K562 (cell line): Measurements from ENCODE around the gene WDR46. TPM values are rescaled to one million over a fixed set of nuclear protein-coding genes. Genes with fewer than 3 reads are reported as not detected.

Source experiments
- ATAC-seq: fragments of 200-7000 bp; cut with Tn5 transposase; 3 replicates; pipeline ENCODE4 v1.9.1; 2020; ENCODE audit warnings: moderate library complexity
- BruUV-seq: library from RNA; stranded (reverse); fragments of 400-500 nt; replicated peaks from 2 replicates; lab custom pipeline; 2021; lab: Mats Ljungman, UMichigan
- CTCF ChIA-PET: fragments of 300-600 bp; formaldehyde crosslinking; extraction: SDS; loops from one replicate; lab custom pipeline; 2021; ENCODE audit warnings: low intra/inter-chr PET ratio; lab: Yijun Ruan, JAX
- POLR2A ChIA-PET: fragments of 300-600, 350-650 bp; sonication (Branson Sonifier 250); formaldehyde crosslinking; extraction: SDS; loops from one replicate; lab custom pipeline; 2021; ENCODE audit warnings: antibody characterized with exemption, inconsistent platforms; lab: Yijun Ruan, JAX
- DNase-seq, 4 experiments: peaks; one replicate each; pipeline versions ENCODE4 v3.0.0 to v3.0.0-alpha.2; 2011 to 2018; ENCODE audit warnings: low spot score in 3 of 4, mixed read lengths in 3 of 4; ENCODE audit errors: extremely low read depth in 1 of 4
- FAIRE-seq: peaks from 2 replicates; lab custom pipeline; 2011; peaks lifted over from hg19 to GRCh38; lab: Jason Lieb, UNC
- H2AFZ ChIP-seq: 2 replicates; pipeline ENCODE4 v1.6.0; 2011; ENCODE audit warnings: low read depth, low read length, control low read depth, inconsistent platforms
- H3K27ac ChIP-seq: fragments of 200-600 bp; 3 replicates; pipeline ENCODE4 v1.8.0; 2011; ENCODE audit warnings: low read depth, mild to moderate bottlenecking, control low read depth, inconsistent platforms, low read length, moderate library complexity, mixed read lengths; ENCODE audit errors: extremely low read depth
- H3K27me3 ChIP-seq, 2 experiments: fragments of 300-600 bp in 1 of 2; 2 replicates in 1 of 2; 3 replicates in 1 of 2; pipeline versions ENCODE4 v1.6.0 to v1.8.0; 2011; ENCODE audit warnings: inconsistent platforms in 2 of 2, low read length in 2 of 2, mild to moderate bottlenecking in 1 of 2, mixed read lengths in 1 of 2, moderate library complexity in 1 of 2; ENCODE audit not compliant: control insufficient read depth in 2 of 2, insufficient read depth in 2 of 2
- H3K36me3 ChIP-seq: fragments of 300-600 bp; 3 replicates; pipeline ENCODE4 v1.8.0; 2011; ENCODE audit warnings: mild to moderate bottlenecking, low read length, inconsistent platforms; ENCODE audit not compliant: control insufficient read depth, insufficient read depth
- H3K4me1 ChIP-seq, 2 experiments: fragments of 200-600 bp in 1 of 2; replicated peaks in 1 of 2; 2 replicates in 1 of 2; 3 replicates in 1 of 2; pipeline versions ENCODE4 v1.5.1 to v1.8.0; 2011; ENCODE audit warnings: inconsistent platforms in 2 of 2, low read length in 2 of 2, mild to moderate bottlenecking in 1 of 2, mixed read lengths in 1 of 2, moderate library complexity in 1 of 2; ENCODE audit not compliant: control insufficient read depth in 2 of 2, insufficient read depth in 2 of 2
- H3K4me2 ChIP-seq: 2 replicates; pipeline ENCODE4 v1.6.1; 2011; ENCODE audit warnings: low read length, control low read depth, inconsistent platforms, mixed read lengths; ENCODE audit not compliant: insufficient read depth
- H3K4me3 ChIP-seq: fragments of 200-600 bp; sonication (generic), shearing (Covaris generic); 2 replicates; pipeline ENCODE4 v1.5.1; 2016; ENCODE audit warnings: control low read depth, inconsistent platforms
- H3K79me2 ChIP-seq: fragments of 200-600 bp; 3 replicates; pipeline ENCODE4 v1.8.0; 2011; ENCODE audit warnings: low read length, inconsistent platforms; ENCODE audit not compliant: control insufficient read depth, insufficient read depth
- H3K9ac ChIP-seq, 2 experiments: 2 replicates each; pipeline versions ENCODE4 v1.6.0 to v1.6.1; 2011; ENCODE audit warnings: low read depth in 2 of 2, low read length in 2 of 2, control low read depth in 1 of 2, inconsistent platforms in 1 of 2, mild to moderate bottlenecking in 1 of 2, mixed read lengths in 1 of 2; ENCODE audit not compliant: insufficient read depth in 1 of 2
- H3K9me1 ChIP-seq: one replicate; pipeline ENCODE4 v1.6.0; 2011; ENCODE audit warnings: inconsistent platforms, mild to moderate bottlenecking, low read length, moderate library complexity; ENCODE audit not compliant: control insufficient read depth, insufficient read depth
- H3K9me3 ChIP-seq: replicated peaks from 2 replicates; pipeline ENCODE4 v1.5.1; 2011; ENCODE audit warnings: low read depth, low read length, inconsistent platforms; ENCODE audit not compliant: control insufficient read depth, insufficient read depth
- H4K20me1 ChIP-seq: replicated peaks from 2 replicates; pipeline ENCODE4 v1.6.1; 2011; ENCODE audit warnings: low read length, inconsistent platforms, mixed read lengths; ENCODE audit not compliant: control insufficient read depth, insufficient read depth
- ESRRB ChIP-seq: fragments of 250-450 bp; sonication (Bioruptor Pico); IDR thresholded peaks from 2 replicates; pipeline ENCODE4 v1.5.0; 2020; ENCODE audit warnings: mild to moderate bottlenecking, moderate library complexity, borderline replicate concordance
- GATA2 ChIP-seq: sonication (generic); formaldehyde crosslinking; IDR thresholded peaks from 2 replicates; pipeline ENCODE4 v1.4.0; 2020; ENCODE audit warnings: mild to moderate bottlenecking, missing genetic modification reagents
- RBBP5 ChIP-seq: fragments of 200-600 bp; sonication (generic); IDR thresholded peaks from 2 replicates; pipeline ENCODE4 v1.6.1; 2012; ENCODE audit warnings: borderline replicate concordance, mild to moderate bottlenecking, low read length, control low read depth, inconsistent platforms; ENCODE audit not compliant: insufficient read depth, poor library complexity, severe bottlenecking
- XRCC4 ChIP-seq: IDR thresholded peaks from one replicate; pipeline ENCODE4 v1.6.1; 2011; ENCODE audit not compliant: insufficient read depth, insufficient read length; ENCODE audit errors: extremely low read depth
- XRCC5 ChIP-seq: fragments of 200-400 bp; formaldehyde crosslinking; IDR thresholded peaks from 2 replicates; pipeline ENCODE4 v1.6.1; 2017; ENCODE audit warnings: low read depth, mild to moderate bottlenecking, low read length
- ZBTB17 ChIP-seq: fragments of 450-650 bp; formaldehyde crosslinking; IDR thresholded peaks from 2 replicates; pipeline ENCODE4 v1.4.0; 2020; ENCODE audit warnings: mild to moderate bottlenecking
- WGBS: fragments of 100-300 bp; shearing (Covaris generic); methylation state at CpG from one replicate; pipeline ENCODE4 v1.1.6; 2016; ENCODE audit warnings: low coverage, mixed read lengths; ENCODE audit not compliant: insufficient coverage; ENCODE audit errors: missing lambda C conversion rate; 5-methylcytosine and 5-hydroxymethylcytosine counted together
- in situ Hi-C: fragments of 300-500 bp; cut with MboI; formaldehyde crosslinking; loops from 4 replicates; pipeline ENCODE4 v1.15.0; 2018; ENCODE audit warnings: inconsistent platforms, mixed read lengths
- intact Hi-C: fragments of 100-400 bp; cut with micrococcal nuclease; formaldehyde crosslinking; loops from 2 replicates; pipeline ENCODE4 v1.14.2; 2022
- polyA plus RNA-seq, 8 experiments: library from polyadenylated mRNA; depleted of rRNA in 4 of 8; stranded (reverse) in 5 of 8; unstranded in 3 of 8; fragments of >200 nt; fragmentation: Nextera tagmentation in 2 of 8; fragmentation: Illumina TruSeq in 1 of 8; extraction: Ambion mirVana in 2 of 8; extraction: Trizol in 1 of 8; gene quantifications; 2 replicates each; pipeline versions ENCODE4 v1.2.1 to v1.2.3, GENCODE V29; 2011 to 2014; ENCODE audit warnings: inconsistent platforms in 1 of 8, missing spikeins in 1 of 8
- total RNA-seq, 7 experiments: library from RNA; depleted of rRNA in 6 of 7; stranded (reverse); fragments of >200 nt in 6 of 7; fragmentation: Illumina TruSeq in 2 of 7; extraction: Trizol in 2 of 7; gene quantifications; 2 replicates each; pipeline versions ENCODE4 v1.2.1 to v1.2.3, GENCODE V29; 2011 to 2021; ENCODE audit warnings: low replicate concordance in 1 of 7
- TF ChIP-seq, protein P1 (sequence below): fragments of 250-450 bp; sonication (Bioruptor Pico); IDR thresholded peaks from 2 replicates; pipeline ENCODE4 v1.8.0; 2021; ENCODE audit warnings: mild to moderate bottlenecking, moderate library complexity
- TF ChIP-seq, protein P2 (sequence below): sonication (generic); formaldehyde crosslinking; IDR thresholded peaks from 2 replicates; pipeline ENCODE4 v1.8.0; 2022; ENCODE audit warnings: mild to moderate bottlenecking, missing genetic modification reagents, borderline replicate concordance
- TF ChIP-seq, protein P3 (sequence below): sonication (generic); formaldehyde crosslinking; IDR thresholded peaks from 2 replicates; pipeline ENCODE4 v1.8.0; 2023; ENCODE audit warnings: mild to moderate bottlenecking, missing genetic modification reagents

WDR46 gene
- total and polyA plus RNA-seq, 9 of the 15 experiments (the other 6 are each of a cell fraction or from before 2014, with no cell fraction given), result 8.9 to 146 (median 93.1) TPM

DNA sequence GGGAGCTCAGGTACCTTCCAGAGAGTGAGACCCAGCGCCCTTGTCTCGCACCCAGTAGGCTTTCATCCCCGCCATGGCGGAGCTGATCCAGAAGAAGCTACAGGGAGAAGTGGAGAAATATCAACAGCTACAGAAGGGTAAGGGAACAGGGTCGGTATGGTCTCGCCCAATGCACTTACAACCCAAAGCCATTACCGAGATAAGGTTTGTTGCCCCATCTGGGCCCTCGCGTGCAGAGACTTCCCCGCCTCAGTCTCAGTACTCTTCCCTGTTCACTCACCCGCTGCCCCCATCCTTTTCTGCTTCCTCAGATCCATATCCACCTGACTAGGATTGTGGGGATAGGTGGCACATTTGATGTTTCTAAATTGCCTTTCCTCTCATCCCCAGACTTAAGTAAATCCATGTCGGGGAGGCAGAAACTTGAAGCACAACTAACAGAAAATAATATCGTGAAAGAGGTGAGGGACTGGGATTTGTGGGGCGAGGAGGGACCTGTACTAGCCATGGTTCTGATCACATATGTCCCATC lies 811 bp upstream of the WDR46 start (continued):
- TF ChIP-seq GATA2 (no peak), ESRRB (CRISPR knock-in tag) (0 out of 2 replicates have a peak, but pooled peaks have one; percentile 27), ZBTB17 (CRISPR knock-in tag) (no peak), XRCC4 (no peak)
- TF ChIP-seq, protein P1, sequence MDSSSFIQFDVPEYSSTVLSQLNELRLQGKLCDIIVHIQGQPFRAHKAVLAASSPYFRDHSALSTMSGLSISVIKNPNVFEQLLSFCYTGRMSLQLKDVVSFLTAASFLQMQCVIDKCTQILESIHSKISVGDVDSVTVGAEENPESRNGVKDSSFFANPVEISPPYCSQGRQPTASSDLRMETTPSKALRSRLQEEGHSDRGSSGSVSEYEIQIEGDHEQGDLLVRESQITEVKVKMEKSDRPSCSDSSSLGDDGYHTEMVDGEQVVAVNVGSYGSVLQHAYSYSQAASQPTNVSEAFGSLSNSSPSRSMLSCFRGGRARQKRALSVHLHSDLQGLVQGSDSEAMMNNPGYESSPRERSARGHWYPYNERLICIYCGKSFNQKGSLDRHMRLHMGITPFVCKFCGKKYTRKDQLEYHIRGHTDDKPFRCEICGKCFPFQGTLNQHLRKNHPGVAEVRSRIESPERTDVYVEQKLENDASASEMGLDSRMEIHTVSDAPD (CRISPR knock-in tag), result no peak

DNA sequence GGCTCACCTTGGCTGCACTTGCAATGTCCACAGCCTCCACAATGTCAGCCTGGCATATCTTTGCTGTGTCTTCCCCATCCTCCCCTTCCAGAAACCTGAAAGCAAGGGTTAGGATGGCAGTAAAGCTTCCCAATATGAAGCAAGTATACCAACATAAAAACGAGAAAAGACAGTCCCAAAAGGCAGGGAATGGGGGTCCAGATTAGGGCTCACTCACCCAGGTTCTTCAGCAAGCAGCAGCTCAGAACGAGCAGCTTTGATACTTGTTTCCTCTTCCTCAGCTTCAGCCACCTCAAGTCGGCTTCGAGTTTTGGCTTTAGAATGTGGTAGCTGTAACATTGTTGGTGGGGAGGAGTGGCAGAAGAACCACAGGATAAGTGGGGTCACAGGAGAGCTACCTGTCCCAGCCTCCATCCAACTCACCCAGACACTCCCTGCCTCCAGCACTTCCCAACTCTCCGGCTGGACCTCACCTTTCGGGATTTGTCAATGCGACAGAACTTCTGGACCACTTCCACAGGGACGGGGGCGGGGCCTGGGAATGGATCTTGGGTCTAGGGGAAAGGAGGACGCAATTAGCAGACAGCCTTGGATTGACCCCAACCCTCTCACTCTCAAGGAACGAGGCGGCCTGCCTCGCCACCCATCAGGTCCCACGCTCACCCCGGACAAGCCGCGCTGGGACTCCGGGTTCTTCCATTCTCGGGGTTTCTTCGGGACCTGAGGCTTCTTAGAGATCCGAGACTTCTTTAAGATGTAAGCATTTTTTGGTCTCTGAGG lies 708 bp downstream of the WDR46 start:
- ChIA-PET CTCF (interaction anchor here (0.7 kb wide), 1 partner anchor 165 kb away, joined by 3 read pairs; no protein-coding TSS in a partner anchor), POLR2A (interaction anchor here (0.5 to 7.1 kb wide), 12 partner anchors 9 to 447 kb away, joined by 3 to 90 read pairs (median 4); partner anchors contain the start of genes B3GALT4, CUTA, HSD17B8 and RGL2)
- in situ Hi-C loops (no loop called here), intact Hi-C loops (no loop called here)
- H3K9ac ChIP-seq, result peak overlapping the region; percentile 91 to 94
- H3K79me2 ChIP-seq, result peaks cover 45% of the 10 kb centered on the region
- H3K9me1 ChIP-seq, result no peaks in the 10 kb centered on the region
- DNase-seq (peak in 2 of 4 experiments; percentile 41 to 45), FAIRE-seq (peak; percentile 19), ATAC-seq (no peak)
- peak overlapping the region; percentile 99 for H2AFZ ChIP-seq
- WGBS, result 3% methylated on average over 20 of the region's 21 CpGs
- peaks cover 13 to 24% of the 10 kb centered on the region in 2 experiments; a peak in 4 of 5 replicates for H3K4me1 ChIP-seq
- H3K4me2 ChIP-seq, result peak overlapping the region; percentile 98
- H4K20me1 ChIP-seq, result no peaks in the 10 kb centered on the region
- H3K27me3 ChIP-seq, result no peaks in the 10 kb centered on the region
- no peaks in the 10 kb centered on the region for H3K9me3 ChIP-seq
- TSS peak; percentile 78 for BruUV-seq
- H3K4me3 ChIP-seq, result peak overlapping the region; percentile 76
- H3K27ac ChIP-seq, result peak overlapping the region; percentile 83; the same call in 2 of the 3 replicates
- H3K36me3 ChIP-seq, result peaks cover 75% of the 10 kb centered on the region
- TF ChIP-seq, protein P2, sequence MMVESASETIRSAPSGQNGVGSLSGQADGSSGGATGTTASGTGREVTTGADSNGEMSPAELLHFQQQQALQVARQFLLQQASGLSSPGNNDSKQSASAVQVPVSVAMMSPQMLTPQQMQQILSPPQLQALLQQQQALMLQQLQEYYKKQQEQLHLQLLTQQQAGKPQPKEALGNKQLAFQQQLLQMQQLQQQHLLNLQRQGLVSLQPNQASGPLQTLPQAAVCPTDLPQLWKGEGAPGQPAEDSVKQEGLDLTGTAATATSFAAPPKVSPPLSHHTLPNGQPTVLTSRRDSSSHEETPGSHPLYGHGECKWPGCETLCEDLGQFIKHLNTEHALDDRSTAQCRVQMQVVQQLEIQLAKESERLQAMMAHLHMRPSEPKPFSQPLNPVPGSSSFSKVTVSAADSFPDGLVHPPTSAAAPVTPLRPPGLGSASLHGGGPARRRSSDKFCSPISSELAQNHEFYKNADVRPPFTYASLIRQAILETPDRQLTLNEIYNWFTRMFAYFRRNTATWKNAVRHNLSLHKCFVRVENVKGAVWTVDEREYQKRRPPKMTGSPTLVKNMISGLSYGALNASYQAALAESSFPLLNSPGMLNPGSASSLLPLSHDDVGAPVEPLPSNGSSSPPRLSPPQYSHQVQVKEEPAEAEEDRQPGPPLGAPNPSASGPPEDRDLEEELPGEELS (CRISPR knock-in tag), result peak; percentile 18; the same call in 1 of the 2 replicates
- TF ChIP-seq XRCC5, result 0 out of 2 replicates have a peak, but pooled peaks have one; percentile 9
- TF ChIP-seq RBBP5, result peak; percentile 5
- TF ChIP-seq, protein P3, sequence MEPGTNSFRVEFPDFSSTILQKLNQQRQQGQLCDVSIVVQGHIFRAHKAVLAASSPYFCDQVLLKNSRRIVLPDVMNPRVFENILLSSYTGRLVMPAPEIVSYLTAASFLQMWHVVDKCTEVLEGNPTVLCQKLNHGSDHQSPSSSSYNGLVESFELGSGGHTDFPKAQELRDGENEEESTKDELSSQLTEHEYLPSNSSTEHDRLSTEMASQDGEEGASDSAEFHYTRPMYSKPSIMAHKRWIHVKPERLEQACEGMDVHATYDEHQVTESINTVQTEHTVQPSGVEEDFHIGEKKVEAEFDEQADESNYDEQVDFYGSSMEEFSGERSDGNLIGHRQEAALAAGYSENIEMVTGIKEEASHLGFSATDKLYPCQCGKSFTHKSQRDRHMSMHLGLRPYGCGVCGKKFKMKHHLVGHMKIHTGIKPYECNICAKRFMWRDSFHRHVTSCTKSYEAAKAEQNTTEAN (CRISPR knock-in tag), result no peak
